ENCODE data around the gene AEBP2.
A peak's percentile ranks its signal among the peaks of the same experiment; 100 is the strongest.
"Not testable (repeated sequence)": the region's sequence is repeated elsewhere in the genome, so short reads cannot be mapped to it uniquely, and the experiment has no call there.

AEBP2 gene

DNA sequence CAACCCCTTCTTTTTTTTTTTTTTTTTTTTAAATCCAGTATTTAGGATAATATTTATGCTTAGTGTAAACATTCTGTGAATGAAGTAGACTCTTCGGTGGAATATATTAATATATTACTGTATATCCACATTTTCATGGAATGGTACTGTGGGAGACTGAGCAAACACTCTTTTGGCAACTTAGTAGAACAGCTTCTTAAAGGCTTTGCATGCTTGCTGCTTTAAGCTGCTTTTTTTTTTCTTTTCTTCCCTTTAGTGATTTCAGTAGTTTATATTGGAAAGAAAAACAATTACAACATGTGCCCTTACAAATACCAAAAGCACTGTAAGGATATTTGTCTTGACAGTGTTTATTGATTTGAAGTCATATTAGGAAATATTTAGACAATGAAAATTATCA lies 78.9 kb downstream of the AEBP2 start:
- DNase-seq = no peak

DNA sequence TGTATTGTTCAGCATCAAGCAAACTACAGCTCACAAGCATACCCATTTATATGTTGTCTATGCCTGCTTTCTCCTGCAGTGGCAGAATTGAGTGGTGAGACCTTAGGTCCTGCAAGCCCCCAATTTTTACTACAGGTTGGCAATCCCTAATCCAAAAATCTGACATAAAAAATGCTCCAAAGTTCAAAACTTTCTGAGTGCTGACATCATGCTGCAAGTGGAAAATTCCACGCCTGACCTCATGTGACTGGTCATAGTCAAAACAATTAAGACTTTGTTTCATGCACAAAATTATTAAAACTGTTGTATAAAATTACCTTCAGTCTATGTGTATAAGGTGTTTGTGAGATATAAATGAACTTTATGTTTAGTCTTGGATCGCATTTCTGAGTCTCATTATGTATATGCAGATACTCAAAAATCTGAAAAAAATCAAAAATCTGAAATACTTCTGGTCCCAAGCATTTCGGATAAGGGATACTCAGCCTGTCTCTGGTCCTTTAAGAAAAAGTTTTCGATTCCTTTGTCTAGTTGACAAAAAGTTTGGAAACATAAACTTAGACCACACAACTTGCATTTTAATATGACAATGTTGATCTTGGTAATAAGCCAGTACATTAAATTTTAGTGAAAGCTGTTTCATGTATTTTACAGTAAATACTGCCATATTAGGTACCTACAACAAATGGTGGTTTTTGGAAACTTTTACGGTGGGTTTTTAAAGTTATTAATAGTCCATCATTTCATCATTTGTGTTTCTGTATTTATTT lies 81.5 kb downstream of the AEBP2 start:
- no peak for DNase-seq

DNA sequence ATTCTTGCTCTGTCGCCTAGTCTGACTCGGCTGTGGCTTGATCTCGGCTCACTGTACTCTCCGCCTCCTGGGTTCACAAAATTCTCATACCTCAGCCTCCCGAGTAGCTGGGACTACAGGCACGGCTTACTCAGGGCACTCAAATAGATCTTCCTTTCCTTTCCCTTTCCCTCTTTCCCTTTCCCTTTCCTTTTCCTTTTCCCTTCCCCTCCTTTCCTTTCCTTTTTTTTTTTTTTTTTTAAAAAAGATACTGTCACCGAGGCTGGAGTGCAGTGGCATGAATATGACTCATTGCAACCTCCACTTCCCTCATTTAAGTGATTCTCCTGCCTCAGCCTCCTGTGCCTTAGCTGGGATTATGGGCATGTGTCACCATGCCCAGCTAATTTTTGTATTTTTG lies 86.0 kb downstream of the AEBP2 start:
- DNase-seq = no peak

DNA sequence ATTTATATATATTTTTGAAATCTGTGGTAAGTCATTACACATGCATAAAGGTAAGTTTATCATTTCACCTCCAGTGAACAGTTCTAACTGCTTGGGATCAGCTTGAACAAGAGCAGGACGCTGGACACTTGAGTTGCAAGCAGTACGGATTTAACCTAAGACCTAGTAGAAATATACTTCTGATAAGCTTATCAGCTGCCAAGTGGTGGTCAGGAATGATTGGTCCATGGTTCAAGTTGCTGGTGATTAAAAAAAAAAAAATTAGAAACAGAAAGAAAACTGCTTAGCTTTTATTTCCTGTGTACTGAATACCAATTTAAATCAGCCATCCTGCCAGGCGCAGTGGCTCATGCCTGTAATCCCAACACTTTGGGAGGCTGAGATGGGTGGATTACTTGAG lies 88.6 kb downstream of the AEBP2 start:
- no peak for DNase-seq

DNA sequence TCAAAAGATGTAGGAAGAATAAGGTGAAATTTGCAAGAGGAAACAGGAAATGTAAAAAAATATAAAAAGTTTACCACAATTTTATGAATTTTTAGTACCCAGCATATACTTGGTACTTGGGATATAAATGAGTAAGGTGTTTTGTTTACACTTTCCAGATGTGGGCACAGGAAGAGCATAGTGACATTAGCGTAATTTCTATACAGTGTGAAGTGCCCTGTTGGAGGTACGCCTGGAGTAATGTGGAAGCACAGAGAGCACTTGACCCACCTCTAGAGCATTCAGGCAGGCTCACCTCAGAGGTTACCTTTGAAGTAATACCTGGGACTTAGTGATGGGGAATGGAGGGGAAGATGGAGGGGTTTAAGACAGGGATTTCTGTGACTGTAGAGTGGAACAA lies 89.5 kb downstream of the AEBP2 start:
- DNase-seq = no peak

DNA sequence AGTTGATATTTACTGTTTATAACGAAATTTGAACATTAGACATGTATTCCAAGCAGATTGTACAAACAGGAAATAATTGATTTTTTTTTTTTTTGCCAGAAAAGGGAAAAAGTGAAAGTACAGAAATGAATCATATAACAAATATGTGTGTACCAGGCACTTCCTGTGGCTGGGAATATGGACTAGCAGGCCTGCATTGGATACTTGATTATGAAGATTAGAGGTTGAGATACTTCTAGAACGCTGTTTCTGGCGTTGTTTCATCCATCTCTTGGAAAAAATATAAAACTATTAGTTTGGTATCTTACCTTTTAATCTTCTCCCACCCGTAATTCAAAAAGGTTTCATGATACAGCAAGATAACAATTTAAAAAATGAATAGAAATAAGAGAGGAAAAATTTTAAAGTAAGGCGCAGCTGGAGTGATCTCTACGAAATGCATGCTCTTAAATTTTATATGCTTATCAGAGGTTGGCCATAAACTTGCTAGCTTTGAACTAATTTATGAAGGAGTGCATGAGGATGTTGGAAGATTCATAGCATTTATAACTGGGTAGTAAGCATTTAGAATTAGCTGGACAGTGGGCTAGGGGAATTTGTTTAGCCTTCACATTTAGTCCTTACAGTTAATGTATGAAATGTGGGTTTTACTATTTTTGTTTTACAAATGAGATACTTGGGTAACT lies 90.8 kb downstream of the AEBP2 start:
- peak; percentile 29 to 83 for DNase-seq

DNA sequence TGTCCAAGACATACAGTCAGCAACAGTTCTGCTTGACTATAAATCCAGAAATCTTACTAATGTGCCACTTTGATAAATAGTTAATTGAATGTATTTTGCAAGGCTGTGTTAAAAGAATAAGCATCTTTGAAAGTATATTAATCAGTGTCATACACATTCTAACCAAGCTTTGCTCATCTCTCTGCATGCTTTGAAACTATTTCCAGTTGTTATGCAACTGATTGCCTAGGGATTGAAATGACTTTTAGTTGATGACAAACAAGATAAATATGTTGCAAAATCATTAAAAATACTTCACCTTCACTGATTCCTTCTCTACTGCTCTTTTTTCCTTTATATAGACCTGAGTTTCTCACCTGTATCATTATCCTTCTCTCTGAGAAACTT lies 91.3 kb downstream of the AEBP2 start:
- peak; percentile 46 to 49 for DNase-seq

DNA sequence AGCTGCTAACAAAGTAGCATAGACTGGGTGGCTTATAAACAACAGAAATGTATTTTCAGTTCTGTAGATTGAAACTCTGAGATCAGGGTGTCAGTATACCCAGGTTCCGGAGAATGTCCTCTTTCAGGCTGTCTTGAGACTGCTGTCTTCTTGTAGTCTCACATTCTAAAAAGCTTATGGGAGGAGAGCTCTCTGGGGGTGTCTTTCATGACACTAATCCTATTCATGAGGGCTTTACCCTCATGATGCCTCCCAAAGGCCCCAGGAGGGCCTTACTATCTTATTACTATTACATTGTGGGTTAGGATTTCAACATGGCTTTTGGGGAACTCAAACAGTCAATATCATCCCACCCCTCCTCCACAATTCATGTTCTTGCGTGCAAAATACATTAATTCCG lies 94.3 kb downstream of the AEBP2 start:
- no peak for DNase-seq

DNA sequence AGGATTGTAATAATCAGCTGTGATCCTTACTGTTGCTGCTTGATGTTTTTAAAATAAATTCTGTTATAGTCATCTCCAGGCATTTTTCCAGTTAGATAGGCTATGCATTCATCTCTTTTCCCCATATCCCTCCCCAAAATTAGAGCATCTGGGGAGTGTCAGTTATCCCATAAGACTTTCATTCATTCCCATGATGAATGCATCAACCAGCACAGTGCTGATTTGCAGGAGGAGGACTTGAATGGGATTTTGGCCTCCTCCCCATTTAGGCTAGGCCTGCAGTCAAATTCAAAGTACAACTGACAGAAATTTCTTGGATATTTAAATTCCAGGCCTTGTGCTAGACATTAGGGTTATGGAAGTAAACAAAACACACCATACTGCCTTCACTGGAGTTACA lies 99.8 kb downstream of the AEBP2 start:
- DNase-seq = no peak

DNA sequence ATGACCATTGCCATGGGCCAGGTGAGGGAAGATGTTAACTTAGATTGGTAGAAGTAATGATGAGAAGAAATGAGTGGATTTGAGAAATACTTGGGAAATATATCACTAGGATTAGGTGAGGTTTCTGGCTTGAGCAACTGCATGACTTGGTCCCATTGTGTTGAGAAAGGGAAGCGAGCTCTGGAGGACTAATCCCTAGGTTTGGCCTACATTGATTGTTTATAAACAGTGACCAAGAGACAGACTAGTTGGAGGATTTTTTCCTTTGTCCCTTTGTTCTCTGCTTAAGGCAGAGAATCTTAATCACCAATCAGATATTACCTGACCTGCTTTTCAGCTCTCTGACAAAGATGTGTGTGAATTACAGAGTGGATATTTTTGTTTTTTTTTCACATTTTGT lies 100.5 kb downstream of the AEBP2 start:
- DNase-seq = no peak

DNA sequence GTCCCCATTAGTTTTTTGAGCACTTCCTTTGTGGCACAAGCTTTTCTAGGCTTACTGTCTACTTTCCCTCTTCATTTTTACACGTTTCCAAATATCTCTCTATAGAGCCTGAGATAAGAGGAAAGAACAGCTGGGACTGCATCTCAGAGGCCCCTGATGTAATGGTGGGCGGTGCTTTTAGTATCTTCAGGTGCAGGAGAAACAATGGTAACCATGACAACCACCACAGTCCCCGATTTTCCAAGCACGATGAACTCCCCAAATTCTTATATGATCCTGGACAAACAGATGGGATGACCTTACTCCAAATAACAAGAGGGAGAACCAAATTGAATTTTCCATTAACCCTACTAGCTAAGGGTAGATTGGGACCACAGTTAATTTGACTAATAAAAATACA lies 103.3 kb downstream of the AEBP2 start:
- no peak for DNase-seq

DNA sequence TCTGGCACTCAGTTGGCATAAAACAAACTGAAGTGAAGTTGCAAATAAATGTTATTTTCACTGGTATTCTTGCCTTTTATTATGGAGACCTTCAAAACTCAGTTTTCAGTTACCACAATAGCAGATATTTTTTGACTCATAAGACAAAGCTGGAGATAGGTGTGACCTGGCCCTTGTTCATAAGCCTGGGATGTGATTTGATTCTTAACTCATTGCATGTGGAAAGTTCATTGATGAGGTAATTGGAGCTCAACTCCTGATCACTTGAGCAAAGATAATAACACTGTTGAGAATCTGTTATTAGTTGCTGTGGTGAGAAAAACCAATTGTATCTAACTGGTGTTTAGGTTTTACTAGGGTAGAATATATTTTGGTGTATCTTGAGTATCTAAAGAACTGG lies 105.1 kb downstream of the AEBP2 start:
- DNase-seq = no peak

DNA sequence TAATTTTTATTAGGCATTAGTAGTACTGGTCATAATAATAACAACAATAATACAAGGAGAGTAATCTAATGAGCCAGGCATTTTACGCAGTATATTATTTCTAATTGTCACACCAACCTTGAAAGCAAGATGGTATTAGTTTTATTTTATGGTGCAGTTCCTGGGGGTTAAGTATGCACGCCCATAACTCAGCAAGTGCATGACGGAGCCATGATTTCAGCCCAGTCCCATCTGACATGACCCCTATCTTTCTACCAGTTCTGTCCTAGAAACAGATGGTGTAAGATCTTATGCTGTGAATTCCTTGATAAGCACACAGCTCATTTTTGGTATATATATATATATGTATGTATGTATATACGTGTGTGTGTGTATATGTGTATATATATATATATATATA lies 106.0 kb downstream of the AEBP2 start:
- DNase-seq = no peak

DNA sequence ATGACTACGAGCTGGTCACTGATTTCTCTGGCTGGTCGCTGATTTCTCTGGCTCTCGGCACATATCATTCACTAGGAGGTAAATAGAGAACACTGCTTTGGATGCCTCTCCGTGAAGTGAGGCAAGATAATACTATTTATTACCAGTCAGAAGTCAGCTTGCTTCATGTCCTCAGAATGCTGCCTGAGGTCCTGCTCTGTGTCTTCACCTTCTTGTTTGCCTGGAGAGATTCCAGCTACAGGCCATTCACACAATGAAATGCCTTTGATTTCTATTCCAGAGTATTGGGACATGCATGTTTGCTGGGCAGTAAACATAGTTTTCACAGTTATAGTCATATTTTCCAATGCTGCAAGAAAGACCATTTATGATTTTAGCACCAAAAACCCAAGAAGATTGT lies 106.7 kb downstream of the AEBP2 start:
- DNase-seq = no peak

DNA sequence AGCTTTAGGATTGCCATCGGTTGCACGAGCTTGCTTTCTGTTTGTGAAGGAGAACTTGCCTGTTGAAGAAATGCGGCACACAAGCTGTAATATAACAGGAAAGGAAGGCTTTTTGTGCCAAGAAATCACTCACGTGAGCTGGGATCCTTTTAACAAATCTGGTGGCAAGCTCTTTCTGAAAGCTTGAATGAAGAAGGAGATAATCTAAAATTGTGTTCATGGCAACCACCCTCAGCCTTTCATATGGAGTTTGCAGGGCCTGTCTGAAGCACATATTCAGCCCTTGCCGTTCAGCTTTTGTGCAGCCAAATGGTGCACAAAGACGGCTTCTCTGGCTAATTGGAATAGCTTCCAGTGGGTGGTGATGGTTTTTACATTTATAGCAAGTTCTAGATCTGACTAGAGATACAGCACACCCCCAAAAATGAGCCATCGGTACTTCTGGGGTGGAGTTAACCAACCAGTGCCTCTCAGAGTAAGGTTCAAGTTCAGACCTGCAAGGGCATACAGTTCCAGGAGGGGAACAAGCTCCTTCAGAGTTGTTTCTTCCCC lies 107.4 kb downstream of the AEBP2 start:
- DNase-seq = no peak

DNA sequence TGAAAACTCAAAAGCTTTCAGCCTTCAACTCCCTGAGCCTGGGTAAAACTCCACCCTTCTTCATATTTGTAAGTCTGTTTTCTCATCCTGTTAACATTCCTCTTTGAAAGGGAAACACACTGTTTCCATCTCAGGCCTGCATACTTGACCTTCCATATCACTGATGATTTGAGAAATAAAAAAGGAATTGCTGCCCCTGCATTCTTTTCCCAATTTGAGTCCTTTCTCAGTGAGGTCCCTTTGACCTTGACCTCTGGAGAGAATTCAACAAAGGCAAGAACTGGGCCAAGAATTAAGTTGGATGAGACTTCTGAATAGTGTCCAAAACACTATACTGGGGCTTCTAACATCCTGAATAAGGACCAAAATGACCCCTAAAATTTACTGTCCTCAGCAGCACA lies 108.0 kb downstream of the AEBP2 start:
- no peak for DNase-seq

DNA sequence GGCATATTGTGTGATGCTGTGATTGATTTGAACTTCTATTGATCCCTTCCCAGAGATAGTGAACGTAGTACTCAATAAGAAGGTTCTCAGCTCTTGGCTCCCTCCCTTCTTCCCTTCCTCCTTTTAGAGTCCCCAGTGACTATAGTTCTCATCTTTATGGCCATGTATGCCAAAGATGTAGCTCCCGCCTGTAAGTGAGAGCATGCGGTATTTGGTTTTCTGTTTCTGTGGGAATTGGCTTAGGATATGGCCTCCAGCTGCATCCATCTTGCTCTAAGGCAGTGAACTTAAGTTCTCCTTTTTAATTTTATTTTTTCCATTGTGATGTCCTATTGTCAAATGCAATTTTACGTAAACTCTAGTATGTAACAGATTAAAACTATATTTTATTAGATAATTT lies 109.5 kb downstream of the AEBP2 start:
- DNase-seq = no peak

DNA sequence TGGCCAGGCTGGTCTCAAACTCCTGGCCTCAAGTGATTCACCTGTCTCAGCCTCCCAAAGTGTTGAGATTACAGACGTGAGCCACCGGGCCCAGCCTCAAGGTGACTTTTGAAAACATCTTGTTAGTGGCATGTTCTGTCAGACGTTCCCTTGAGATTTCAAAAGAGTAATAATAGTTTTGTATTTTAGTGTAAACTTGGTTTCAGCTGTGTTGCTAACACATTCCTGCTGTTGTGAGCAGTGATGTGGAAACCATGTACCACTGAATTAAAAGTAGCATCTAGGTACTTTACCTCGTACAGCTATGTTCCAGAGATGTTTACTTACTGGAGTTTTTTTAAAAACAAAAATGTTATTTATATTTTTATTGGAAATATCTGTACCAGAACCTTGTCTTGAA lies 111.3 kb downstream of the AEBP2 start:
- no peak for DNase-seq

DNA sequence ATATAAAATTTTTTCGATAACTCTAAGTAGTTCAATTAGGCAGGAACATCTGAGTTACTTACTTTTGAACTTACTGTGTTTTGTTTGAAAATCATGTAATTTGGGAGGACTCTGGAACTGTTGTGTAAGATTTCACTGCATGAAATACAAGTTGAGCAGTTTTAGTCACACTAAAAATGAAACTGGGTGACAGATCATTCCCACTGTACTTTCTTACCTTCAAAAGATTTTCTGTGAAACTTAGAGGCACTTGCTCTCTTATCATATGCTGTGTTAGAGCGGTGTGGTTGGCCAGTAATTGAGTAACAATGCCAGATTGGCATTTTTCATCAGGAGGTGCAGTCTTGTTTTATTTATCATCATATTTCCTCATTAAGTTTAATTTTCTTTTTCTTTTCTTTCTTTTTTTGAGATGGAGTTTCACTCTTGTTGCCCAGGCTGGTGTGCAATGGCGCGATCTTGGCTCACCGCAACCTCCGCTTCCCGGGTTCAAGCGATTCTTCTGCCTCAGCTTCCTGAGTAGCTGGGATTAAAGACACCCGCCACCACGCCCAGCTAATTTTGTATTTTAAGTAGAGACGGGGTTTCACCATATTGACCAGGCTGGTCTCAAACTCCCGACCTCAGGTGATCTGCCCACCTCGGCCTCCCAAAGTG lies 113.3 kb downstream of the AEBP2 start:
- not testable (repeated sequence) for DNase-seq

DNA sequence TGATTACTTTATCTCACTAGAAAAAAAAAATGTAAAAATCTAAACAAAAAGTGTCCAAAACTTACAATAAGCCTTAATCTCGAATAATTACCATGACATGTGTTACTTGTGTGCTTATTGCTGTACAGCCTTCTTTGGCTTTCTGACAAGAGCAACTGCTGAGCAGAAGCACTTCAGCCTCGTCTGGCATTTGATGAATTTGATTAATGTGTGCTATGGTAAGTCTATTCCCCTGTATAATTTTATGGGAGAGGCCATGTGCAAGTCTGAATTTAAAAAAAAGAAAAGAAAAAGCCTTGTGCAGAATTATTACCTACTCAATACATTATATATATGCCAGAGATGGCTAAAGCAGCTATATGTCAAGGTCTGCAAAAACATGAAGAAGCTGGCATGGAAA lies 113.9 kb downstream of the AEBP2 start:
- DNase-seq = no peak

DNA sequence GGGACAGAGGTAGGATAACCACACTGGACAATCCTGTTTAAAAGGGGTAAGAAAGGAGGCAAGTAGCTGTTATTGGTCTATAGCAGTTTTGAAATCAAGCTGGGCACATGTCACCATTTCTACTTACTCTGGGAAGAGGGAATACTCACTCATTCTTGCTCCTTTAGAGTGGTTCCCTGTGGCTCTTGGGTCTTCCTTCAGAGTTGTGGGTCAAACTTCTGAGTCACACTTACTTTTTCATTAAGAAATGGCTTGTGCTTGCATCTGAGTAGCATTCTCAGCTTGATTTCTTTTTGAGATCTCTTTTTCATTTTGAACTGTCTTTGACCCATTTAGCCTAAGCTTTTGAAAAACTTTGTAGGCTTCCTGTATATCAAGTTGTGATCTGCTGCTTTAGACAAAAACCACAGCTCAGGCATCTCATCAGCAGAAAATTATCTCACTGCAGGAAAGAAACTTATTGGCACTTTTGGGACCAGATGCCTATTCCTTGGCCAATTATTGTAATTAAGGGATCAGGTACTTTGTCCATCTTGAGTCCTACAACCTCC lies 122.2 kb downstream of the AEBP2 start:
- DNase-seq = no peak

Data from SW 1271 (cell line).